Measurements from ENCODE around the gene ATP11A. TPM values are rescaled to one million over a fixed set of nuclear protein-coding genes. Genes with fewer than 3 reads are reported as not detected.

Gene ATP11A
- total and polyA plus RNA-seq, 9 of the 15 experiments (the other 6 are each of a cell fraction or from before 2014, with no cell fraction given): 0.38 to 34.2 (median 4.2) TPM

GRCh38 chr13:112844879-112845278 is 155.0 kb downstream of the ATP11A start:
- H3K36me3 ChIP-seq (ENCODE audit: control insufficient read depth, insufficient read depth, low read length): peaks cover 22% of the 10 kb centered on the region; the same call in 2 of the 3 replicates
- no peak for FAIRE-seq
- no peak for ATAC-seq

More at GRCh38 chr13:112844879-112845278, 155.0 kb downstream of the ATP11A start:
- H3K9ac ChIP-seq (ENCODE audit: insufficient read depth in 1 of 2, low read depth in 2 of 2, low read length in 2 of 2): no peak overlapping the region
- BruUV-seq (replicated peaks): no TSS peak
- DNase-seq (ENCODE audit: extremely low read depth in 1 of 4, low spot score in 3 of 4): no peak
- H3K4me1 ChIP-seq (replicated peaks in 1 of 2; ENCODE audit: control insufficient read depth in 2 of 2, insufficient read depth in 2 of 2, low read length in 2 of 2): no peaks in the 10 kb centered on the region; a peak in 1 of 5 replicates
- H3K4me2 ChIP-seq (ENCODE audit: insufficient read depth, low read length): no peak overlapping the region
- no peak overlapping the region for H3K27ac ChIP-seq (ENCODE audit: extremely low read depth, low read depth, low read length)
- intact Hi-C loops (cut with micrococcal nuclease): no loop called here
- CTCF ChIA-PET (ENCODE audit: low intra/inter-chr PET ratio): no interaction called here
- whole genome bisulfite sequencing (ENCODE audit: insufficient coverage, low coverage, missing lambda C conversion rate): 100% methylated on average over 9 of the region's 10 CpGs
- no peaks in the 10 kb centered on the region for H4K20me1 ChIP-seq (replicated peaks; ENCODE audit: control insufficient read depth, insufficient read depth, low read length)
- no peaks in the 10 kb centered on the region for H3K79me2 ChIP-seq (ENCODE audit: control insufficient read depth, insufficient read depth, low read length)
- POLR2A ChIA-PET: no interaction called here
- 0 out of 2 replicates have a peak, but pooled peaks cover 2% of the 10 kb centered on the region for H3K9me3 ChIP-seq (replicated peaks; ENCODE audit: control insufficient read depth, insufficient read depth, low read depth, low read length)
- no peak overlapping the region for H2AFZ ChIP-seq (ENCODE audit: low read depth, low read length)
- no peaks in the 10 kb centered on the region for H3K27me3 ChIP-seq (ENCODE audit: control insufficient read depth in 2 of 2, insufficient read depth in 2 of 2, low read length in 2 of 2)
- H3K9me1 ChIP-seq (ENCODE audit: control insufficient read depth, insufficient read depth, low read length): no peaks in the 10 kb centered on the region
- H3K4me3 ChIP-seq: no peak overlapping the region
- TF ChIP-seq DIDO1 (tag; IDR thresholded peaks at IDR 0.05; ENCODE audit: low read depth) (no peak), TAF9B (IDR thresholded peaks at IDR 0.05; ENCODE audit: partially characterized antibody) (no peak), HMBOX1 (IDR thresholded peaks at IDR 0.05) (peak; percentile 91), TCF3 (CRISPR knock-in tag; IDR thresholded peaks at IDR 0.05) (no peak)
- in situ Hi-C loops (cut with MboI): no loop called here
